ENCODE measurements around the gene KLK15. TPM values are rescaled to one million over a fixed set of nuclear protein-coding genes. Genes with fewer than 3 reads are reported as not detected.

Gene KLK15
- total and polyA plus RNA-seq, 2 donors (not counting 3 experiments of a cell fraction or from before 2014, with no cell fraction given) = not detected

DNA sequence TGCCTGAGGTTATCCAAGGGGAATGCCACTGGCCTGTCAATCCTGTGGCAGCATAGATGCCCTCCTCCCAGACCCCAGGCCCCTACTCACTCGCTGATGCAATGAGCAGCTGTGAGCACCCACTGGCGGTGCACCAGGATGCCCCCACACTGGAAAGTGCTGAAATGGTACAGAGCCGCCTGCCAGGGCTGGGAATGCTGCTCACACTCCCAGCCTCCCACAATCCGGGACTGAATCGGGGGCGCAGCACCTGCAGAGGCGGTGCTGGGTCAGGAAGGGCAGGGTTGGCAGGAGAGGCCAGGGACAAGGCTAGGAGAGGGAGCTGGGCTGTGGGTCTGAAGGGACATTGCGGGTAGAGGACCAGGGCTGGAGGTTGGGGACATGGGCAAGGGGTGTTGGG is 11.8 kb downstream of the KLK15 start:
- CTCF ChIA-PET = no interaction called here
- H3K4me2 ChIP-seq (ENCODE audit: insufficient read depth, low read length) = no peak overlapping the region
- H3K27me3 ChIP-seq (ENCODE audit: control insufficient read depth in 2 of 2, insufficient read depth in 2 of 2, low read length in 2 of 2) = peaks cover 21 to 23% of the 10 kb centered on the region in 2 experiments
- H3K9me3 ChIP-seq (replicated peaks; ENCODE audit: control insufficient read depth, insufficient read depth, low read length) = no peaks in the 10 kb centered on the region
- DNase-seq (ENCODE audit: low read depth, low spot score) (no peak), FAIRE-seq (no peak)
- BruUV-seq (replicated peaks) = no TSS peak
- H3K79me2 ChIP-seq (ENCODE audit: control insufficient read depth, insufficient read depth, low read length) = no peaks in the 10 kb centered on the region
- no peaks in the 10 kb centered on the region for H3K36me3 ChIP-seq (ENCODE audit: control insufficient read depth in 2 of 2, extremely low read depth in 1 of 2, insufficient read depth in 2 of 2, low read length in 2 of 2)
- no peak overlapping the region for H3K4me3 ChIP-seq (replicated peaks in 1 of 3; ENCODE audit: insufficient read depth in 1 of 3, low read depth in 1 of 3, low read length in 3 of 3)
- intact Hi-C loops (cut with micrococcal nuclease) = no loop called here
- no peaks in the 10 kb centered on the region for H3K4me1 ChIP-seq (ENCODE audit: control insufficient read depth, extremely low read depth, insufficient read depth, low read length)
- no peaks in the 10 kb centered on the region for H4K20me1 ChIP-seq (replicated peaks; ENCODE audit: control insufficient read depth, extremely low read depth, insufficient read depth, low read length)
- dilution Hi-C loops (cut with MboI; ENCODE audit: extremely low pct_ligation_motif_present, low sequenced_read_pairs) = no loop called here
- TF ChIP-seq MYC (IDR thresholded peaks at IDR 0.05; ENCODE audit: low read depth, low read length) = no peak
- TF ChIP-seq FOS (IDR thresholded peaks at IDR 0.05; ENCODE audit: borderline replicate concordance, insufficient read depth, low read length) = no peak
- TF ChIP-seq JUN (IDR thresholded peaks at IDR 0.05; ENCODE audit: borderline replicate concordance, insufficient read depth, insufficient read length, low read depth) = no peak
- TF ChIP-seq EZH2 (IDR thresholded peaks at IDR 0.05; ENCODE audit: borderline replicate concordance, low read depth, low read length, severe bottlenecking) = no peak
- TF ChIP-seq, protein P1, sequence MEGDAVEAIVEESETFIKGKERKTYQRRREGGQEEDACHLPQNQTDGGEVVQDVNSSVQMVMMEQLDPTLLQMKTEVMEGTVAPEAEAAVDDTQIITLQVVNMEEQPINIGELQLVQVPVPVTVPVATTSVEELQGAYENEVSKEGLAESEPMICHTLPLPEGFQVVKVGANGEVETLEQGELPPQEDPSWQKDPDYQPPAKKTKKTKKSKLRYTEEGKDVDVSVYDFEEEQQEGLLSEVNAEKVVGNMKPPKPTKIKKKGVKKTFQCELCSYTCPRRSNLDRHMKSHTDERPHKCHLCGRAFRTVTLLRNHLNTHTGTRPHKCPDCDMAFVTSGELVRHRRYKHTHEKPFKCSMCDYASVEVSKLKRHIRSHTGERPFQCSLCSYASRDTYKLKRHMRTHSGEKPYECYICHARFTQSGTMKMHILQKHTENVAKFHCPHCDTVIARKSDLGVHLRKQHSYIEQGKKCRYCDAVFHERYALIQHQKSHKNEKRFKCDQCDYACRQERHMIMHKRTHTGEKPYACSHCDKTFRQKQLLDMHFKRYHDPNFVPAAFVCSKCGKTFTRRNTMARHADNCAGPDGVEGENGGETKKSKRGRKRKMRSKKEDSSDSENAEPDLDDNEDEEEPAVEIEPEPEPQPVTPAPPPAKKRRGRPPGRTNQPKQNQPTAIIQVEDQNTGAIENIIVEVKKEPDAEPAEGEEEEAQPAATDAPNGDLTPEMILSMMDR (IDR thresholded peaks at IDR 0.05; ENCODE audit: extremely low read depth in 1 of 2, insufficient read depth in 1 of 2, low read depth in 1 of 2, low read length in 2 of 2) = no peak
- TF ChIP-seq, protein P2, sequence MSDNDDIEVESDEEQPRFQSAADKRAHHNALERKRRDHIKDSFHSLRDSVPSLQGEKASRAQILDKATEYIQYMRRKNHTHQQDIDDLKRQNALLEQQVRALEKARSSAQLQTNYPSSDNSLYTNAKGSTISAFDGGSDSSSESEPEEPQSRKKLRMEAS (IDR thresholded peaks at IDR 0.05; ENCODE audit: insufficient read depth, insufficient read length) = no peak
- TF ChIP-seq POLR2AphosphoS5 (IDR thresholded peaks at IDR 0.05; ENCODE audit: insufficient read depth, low read depth, low read length) = no peak
- no peak overlapping the region for H3K9ac ChIP-seq (replicated peaks; ENCODE audit: extremely low read depth, insufficient read depth, low read length)
- no peak overlapping the region for H3K27ac ChIP-seq (ENCODE audit: insufficient read depth, low read depth, low read length)
- no peaks in the 10 kb centered on the region for H3K9me1 ChIP-seq (replicated peaks; ENCODE audit: control insufficient read depth, extremely low read depth, insufficient read depth, low read length)
- H2AFZ ChIP-seq (ENCODE audit: low read depth, low read length) = no peak overlapping the region
- POLR2A ChIA-PET = no interaction called here

Data from endothelial cell of umbilical vein (primary cell).